Measurements from ENCODE around the gene SF3B5.

GRCh38 chr6:144113366-144113765 lies 18.0 kb upstream of the SF3B5 start:
- no peak for TF ChIP-seq CTCF (IDR thresholded peaks at IDR 0.05; ENCODE audit: insufficient read depth, low read length)
- TF ChIP-seq REST (IDR thresholded peaks at IDR 0.05; ENCODE audit: insufficient replicate concordance, low read depth) = no peak
- TF ChIP-seq POLR2AphosphoS5 (IDR thresholded peaks at IDR 0.05; ENCODE audit: low read depth) = no peak
- no peak for TF ChIP-seq GABPA (IDR thresholded peaks at IDR 0.05; ENCODE audit: low read depth)
- TF ChIP-seq SPI1 (IDR thresholded peaks at IDR 0.05; ENCODE audit: borderline replicate concordance, low read depth) = no peak

Data from HL-60 (cell line).